Trophoblast cell (in vitro differentiated cells and primary cell): ENCODE measurements around the gene APOH.

Experiments used
- DNase-seq, 2 donors: peaks; one replicate each; pipeline ENCODE4 v3.0.0-alpha.2; 2016
- H2AFZ ChIP-seq: 2 replicates; pipeline ENCODE4 v1.6.1; 2013; ENCODE audit warnings: low read length, moderate library complexity, mild to moderate bottlenecking; ENCODE audit not compliant: insufficient read depth, poor library complexity
- H2AK5ac ChIP-seq: 2 replicates; pipeline ENCODE4 v1.6.1; 2013; ENCODE audit warnings: mild to moderate bottlenecking, low read length
- H2BK120ac ChIP-seq: 2 replicates; pipeline ENCODE4 v1.6.1; 2013; ENCODE audit warnings: low read length, mild to moderate bottlenecking, moderate library complexity; ENCODE audit not compliant: insufficient read depth, poor library complexity
- H2BK12ac ChIP-seq: 2 replicates; pipeline ENCODE4 v1.6.1; 2013; ENCODE audit warnings: mild to moderate bottlenecking, low read length, moderate library complexity
- H2BK5ac ChIP-seq: 2 replicates; pipeline ENCODE4 v1.6.1; 2013; ENCODE audit warnings: low read length, low read depth, moderate library complexity, mild to moderate bottlenecking; ENCODE audit not compliant: poor library complexity
- H3K14ac ChIP-seq: 2 replicates; pipeline ENCODE4 v1.6.1; 2013; ENCODE audit warnings: mild to moderate bottlenecking, low read length
- H3K18ac ChIP-seq: 2 replicates; pipeline ENCODE4 v1.6.1; 2013; ENCODE audit warnings: mild to moderate bottlenecking, low read length
- H3K23ac ChIP-seq: 2 replicates; pipeline ENCODE4 v1.6.1; 2013; ENCODE audit warnings: low read length
- H3K27ac ChIP-seq: 2 replicates; pipeline ENCODE4 v1.5.1; 2013; ENCODE audit warnings: low read depth, mild to moderate bottlenecking, inconsistent platforms, low read length, moderate library complexity
- H3K27me3 ChIP-seq: 2 replicates; pipeline ENCODE4 v1.6.1; 2013; ENCODE audit warnings: inconsistent platforms, mild to moderate bottlenecking, low read length, moderate library complexity; ENCODE audit not compliant: insufficient read depth
- H3K36me3 ChIP-seq, 2 experiments: 1 replicate in 1 of 2; 2 replicates in 1 of 2; pipeline ENCODE4 v1.6.1; 2013; ENCODE audit warnings: low read length in 2 of 2, mild to moderate bottlenecking in 2 of 2, moderate library complexity in 1 of 2; ENCODE audit not compliant: insufficient read depth in 2 of 2, control insufficient read depth in 1 of 2
- H3K4ac ChIP-seq: 2 replicates; pipeline ENCODE4 v1.6.1; 2013; ENCODE audit warnings: low read depth, mild to moderate bottlenecking, low read length, moderate library complexity
- H3K4me1 ChIP-seq, 2 experiments: 1 replicate in 1 of 2; 2 replicates in 1 of 2; pipeline ENCODE4 v1.6.1; 2013; ENCODE audit warnings: low read length in 2 of 2, mild to moderate bottlenecking in 2 of 2, moderate library complexity in 1 of 2; ENCODE audit not compliant: insufficient read depth in 2 of 2, control insufficient read depth in 1 of 2
- H3K4me2 ChIP-seq: 2 replicates; pipeline ENCODE4 v1.6.1; 2013; ENCODE audit warnings: inconsistent platforms, mild to moderate bottlenecking, low read length, moderate library complexity
- H3K4me3 ChIP-seq: 2 replicates; pipeline ENCODE4 v1.5.1; 2013; ENCODE audit warnings: mild to moderate bottlenecking, low read depth, low read length, inconsistent platforms
- H3K79me1 ChIP-seq: one replicate; pipeline ENCODE4 v1.6.1; 2013; ENCODE audit warnings: low read length
- H3K79me2 ChIP-seq: 2 replicates; pipeline ENCODE4 v1.6.1; 2013; ENCODE audit warnings: low read length, mild to moderate bottlenecking; ENCODE audit not compliant: control insufficient read depth, insufficient read depth, poor library complexity
- H3K9ac ChIP-seq: 2 replicates; pipeline ENCODE4 v1.6.1; 2013; ENCODE audit warnings: mild to moderate bottlenecking, low read length
- H3K9me3 ChIP-seq: 2 replicates; pipeline ENCODE4 v1.6.1; 2013; ENCODE audit warnings: low read depth, mild to moderate bottlenecking, control low read depth, inconsistent platforms, low read length; ENCODE audit not compliant: insufficient read depth
- H4K12ac ChIP-seq: 2 replicates; pipeline ENCODE4 v1.6.1; 2013; ENCODE audit warnings: low read depth, mild to moderate bottlenecking, low read length, moderate library complexity
- H4K8ac ChIP-seq: 2 replicates; pipeline ENCODE4 v1.6.1; 2013; ENCODE audit warnings: low read depth, mild to moderate bottlenecking, low read length, moderate library complexity
- H4K91ac ChIP-seq: one replicate; pipeline ENCODE4 v1.6.1; 2013; ENCODE audit warnings: low read depth, mild to moderate bottlenecking, low read length, moderate library complexity
- WGBS: extraction: QIAGEN DNeasy Blood & Tissue Kit; methylation state at CpG from one replicate; pipeline ENCODE4 v1.1.7; 2013; ENCODE audit warnings: missing lambda C conversion rate; ENCODE audit not compliant: insufficient read length, insufficient coverage; ENCODE audit errors: extremely low coverage; 5-methylcytosine and 5-hydroxymethylcytosine counted together

The APOH gene

DNA sequence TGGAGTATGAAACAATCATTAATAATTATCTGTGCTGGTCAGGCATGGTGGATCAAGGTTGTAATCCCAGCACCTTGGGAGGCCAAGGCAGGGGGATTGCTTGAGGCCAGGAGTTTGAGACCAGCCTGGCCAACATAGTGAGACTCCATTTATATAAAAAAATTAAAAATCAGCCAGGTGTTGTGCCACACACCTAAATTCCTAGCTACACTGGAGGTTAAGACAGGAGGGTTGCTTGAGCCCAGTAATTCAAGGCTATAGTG lies 44.3 kb upstream of the APOH start:
- no peak overlapping the region for H2BK12ac ChIP-seq
- H3K79me1 ChIP-seq, result no peaks in the 10 kb centered on the region
- no peak overlapping the region for H3K4ac ChIP-seq
- no peak overlapping the region for H3K18ac ChIP-seq
- H3K36me3 ChIP-seq, result no peaks in the 10 kb centered on the region
- H4K8ac ChIP-seq, result no peak overlapping the region
- DNase-seq, result no peak
- H3K23ac ChIP-seq, result no peak overlapping the region
- no peaks in the 10 kb centered on the region for H3K79me2 ChIP-seq
- H3K9ac ChIP-seq, result no peak overlapping the region
- no peak overlapping the region for H2BK120ac ChIP-seq
- H3K14ac ChIP-seq, result no peak overlapping the region
- H2AK5ac ChIP-seq, result no peak overlapping the region
- H3K27me3 ChIP-seq, result no peaks in the 10 kb centered on the region
- no peak overlapping the region for H2BK5ac ChIP-seq
- no peak overlapping the region for H3K4me2 ChIP-seq
- no peak overlapping the region for H4K12ac ChIP-seq
- no peak overlapping the region for H3K4me3 ChIP-seq
- no peak overlapping the region for H2AFZ ChIP-seq
- H3K9me3 ChIP-seq, result no peaks in the 10 kb centered on the region
- no peaks in the 10 kb centered on the region for H3K4me1 ChIP-seq
- no peak overlapping the region for H4K91ac ChIP-seq
- no peak overlapping the region for H3K27ac ChIP-seq

DNA sequence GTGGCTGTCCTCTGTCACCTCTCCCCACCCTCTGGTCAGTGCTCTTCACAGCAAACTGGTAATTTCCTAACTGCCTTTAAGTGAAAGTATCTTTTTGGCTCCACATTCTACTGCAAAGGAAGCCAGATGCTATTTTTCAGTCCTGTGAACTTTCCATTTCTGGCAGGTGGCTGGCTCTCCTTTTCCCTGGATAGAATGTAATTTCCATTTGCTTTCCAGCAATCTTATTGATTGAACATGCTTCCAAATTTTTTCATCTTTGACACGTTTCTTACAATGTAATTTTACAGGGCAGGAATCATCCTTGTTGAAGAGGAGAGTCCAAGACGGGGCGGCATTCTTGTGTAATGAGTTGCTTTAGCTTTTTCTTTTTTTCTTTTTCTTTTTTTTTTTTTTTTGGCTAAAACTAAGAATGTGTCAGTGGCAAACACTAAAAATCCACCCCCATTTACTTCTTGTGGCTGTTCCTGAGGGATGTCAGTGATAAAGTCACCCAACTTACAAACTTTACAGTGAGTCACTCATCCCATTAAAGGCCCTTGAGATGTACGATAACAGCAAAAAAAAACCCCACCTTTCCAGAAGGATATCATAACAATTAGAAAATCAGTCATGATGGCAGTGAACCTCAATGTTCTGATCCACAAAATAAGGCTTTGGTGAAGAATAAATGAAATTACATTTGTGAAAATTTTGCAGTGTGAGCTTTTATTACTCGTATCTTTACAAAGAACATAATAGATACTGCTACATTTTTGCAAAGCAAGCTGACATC lies 43.8 kb upstream of the APOH start:
- Histone ChIP-seq H3K79me2 (no peaks in the 10 kb centered on the region), H3K14ac (no peak overlapping the region), H3K9me3 (no peaks in the 10 kb centered on the region), H4K8ac (no peak overlapping the region), H4K12ac (no peak overlapping the region), H2BK5ac (no peak overlapping the region), H3K36me3 (no peaks in the 10 kb centered on the region), H3K4ac (no peak overlapping the region), H3K4me2 (no peak overlapping the region), H3K4me3 (no peak overlapping the region), H3K9ac (no peak overlapping the region), H3K23ac (no peak overlapping the region), H3K4me1 (no peaks in the 10 kb centered on the region), H3K27me3 (no peaks in the 10 kb centered on the region), H3K18ac (no peak overlapping the region), H4K91ac (no peak overlapping the region), H2BK12ac (no peak overlapping the region), H3K79me1 (no peaks in the 10 kb centered on the region), H2BK120ac (no peak overlapping the region), H2AK5ac (no peak overlapping the region), H2AFZ (no peak overlapping the region), H3K27ac (no peak overlapping the region)
- no peak for DNase-seq
- WGBS, result no CpG with 5 or more reads among the region's 5 CpGs

DNA sequence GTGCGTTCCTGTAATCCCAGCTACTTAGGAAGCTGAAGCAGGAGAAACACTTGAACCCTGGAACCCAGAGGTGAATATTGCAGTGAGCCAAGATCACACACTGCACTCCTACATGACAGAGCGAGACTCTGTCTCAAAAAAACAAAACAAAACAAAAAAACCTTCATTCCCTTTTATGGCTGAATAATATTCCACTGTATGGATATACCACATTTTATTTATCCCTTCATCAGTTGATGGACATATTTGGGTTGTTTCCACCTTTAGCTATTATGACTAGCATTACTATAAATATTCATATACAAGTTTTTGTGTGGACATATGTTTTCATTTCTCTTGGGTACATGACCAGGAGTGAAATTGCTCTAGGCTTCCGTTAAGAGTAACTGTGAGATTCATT lies 42.3 kb upstream of the APOH start:
- H3K18ac ChIP-seq, result no peak overlapping the region
- no peak for DNase-seq
- no peak overlapping the region for H3K23ac ChIP-seq
- no peak overlapping the region for H2BK12ac ChIP-seq
- H3K79me1 ChIP-seq, result no peaks in the 10 kb centered on the region
- no peak overlapping the region for H3K14ac ChIP-seq
- H2BK120ac ChIP-seq, result no peak overlapping the region
- no peaks in the 10 kb centered on the region for H3K27me3 ChIP-seq
- no peaks in the 10 kb centered on the region for H3K9me3 ChIP-seq
- H3K79me2 ChIP-seq, result no peaks in the 10 kb centered on the region
- no peak overlapping the region for H2BK5ac ChIP-seq
- H3K4me2 ChIP-seq, result no peak overlapping the region
- no peak overlapping the region for H4K12ac ChIP-seq
- no peak overlapping the region for H3K27ac ChIP-seq
- H3K4me3 ChIP-seq, result no peak overlapping the region
- H4K91ac ChIP-seq, result no peak overlapping the region
- H4K8ac ChIP-seq, result no peak overlapping the region
- H3K9ac ChIP-seq, result no peak overlapping the region
- no peak overlapping the region for H3K4ac ChIP-seq
- no CpG with 5 or more reads among the region's 3 CpGs for WGBS
- no peaks in the 10 kb centered on the region for H3K4me1 ChIP-seq
- no peak overlapping the region for H2AK5ac ChIP-seq
- H3K36me3 ChIP-seq, result no peaks in the 10 kb centered on the region
- no peak overlapping the region for H2AFZ ChIP-seq

DNA sequence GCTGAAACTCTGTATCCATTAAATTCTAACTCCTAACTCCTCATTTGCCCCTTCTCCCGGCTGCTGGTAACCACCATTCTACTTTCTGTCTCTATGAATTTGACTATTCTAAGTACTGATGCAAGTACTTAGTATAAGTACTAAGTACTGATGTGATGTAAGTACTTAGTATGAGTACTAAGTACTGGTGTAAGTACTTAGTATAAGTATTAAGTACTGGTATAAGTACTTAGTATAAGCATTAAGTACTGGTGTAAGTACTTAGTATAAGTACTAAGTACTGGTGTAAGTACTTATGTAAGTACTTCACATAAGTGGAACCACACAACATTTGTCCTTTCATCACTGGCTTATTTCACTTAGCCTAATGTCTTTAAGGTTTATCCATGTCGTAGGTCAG lies 40.9 kb upstream of the APOH start:
- H2BK120ac ChIP-seq, result no peak overlapping the region
- no peaks in the 10 kb centered on the region for H3K36me3 ChIP-seq
- H2AFZ ChIP-seq, result no peak overlapping the region
- H3K4me1 ChIP-seq, result no peaks in the 10 kb centered on the region
- H2BK12ac ChIP-seq, result no peak overlapping the region
- DNase-seq, result no peak
- no peak overlapping the region for H3K18ac ChIP-seq
- no peaks in the 10 kb centered on the region for H3K79me1 ChIP-seq
- H3K4ac ChIP-seq, result no peak overlapping the region
- no peak overlapping the region for H3K9ac ChIP-seq
- no peak overlapping the region for H3K14ac ChIP-seq
- no peak overlapping the region for H3K4me3 ChIP-seq
- H4K12ac ChIP-seq, result no peak overlapping the region
- no peak overlapping the region for H2AK5ac ChIP-seq
- no peaks in the 10 kb centered on the region for H3K9me3 ChIP-seq
- H3K27ac ChIP-seq, result no peak overlapping the region
- no peak overlapping the region for H4K91ac ChIP-seq
- H4K8ac ChIP-seq, result no peak overlapping the region
- no peaks in the 10 kb centered on the region for H3K79me2 ChIP-seq
- no peaks in the 10 kb centered on the region for H3K27me3 ChIP-seq
- no peak overlapping the region for H3K23ac ChIP-seq
- H3K4me2 ChIP-seq, result no peak overlapping the region
- no CpG with 5 or more reads among the region's 2 CpGs for WGBS
- H2BK5ac ChIP-seq, result no peak overlapping the region
